K562 (cell line): ENCODE measurements around the gene CDK11B. TPM values are rescaled to one million over a fixed set of nuclear protein-coding genes. Genes with fewer than 3 reads are reported as not detected.

Source experiments
- ATAC-seq: fragments of 200-7000 bp; cut with Tn5 transposase; 3 replicates; pipeline ENCODE4 v1.9.1; 2020; ENCODE audit warnings: moderate library complexity
- BruUV-seq: library from RNA; stranded (reverse); fragments of 400-500 nt; replicated peaks from 2 replicates; lab custom pipeline; 2021; lab: Mats Ljungman, UMichigan
- CTCF ChIA-PET: fragments of 300-600 bp; formaldehyde crosslinking; extraction: SDS; loops from one replicate; lab custom pipeline; 2021; ENCODE audit warnings: low intra/inter-chr PET ratio; lab: Yijun Ruan, JAX
- POLR2A ChIA-PET: fragments of 300-600, 350-650 bp; sonication (Branson Sonifier 250); formaldehyde crosslinking; extraction: SDS; loops from one replicate; lab custom pipeline; 2021; ENCODE audit warnings: antibody characterized with exemption, inconsistent platforms; lab: Yijun Ruan, JAX
- DNase-seq, 4 experiments: peaks; one replicate each; pipeline versions ENCODE4 v3.0.0 to v3.0.0-alpha.2; 2011 to 2018; ENCODE audit warnings: low spot score in 3 of 4, mixed read lengths in 3 of 4; ENCODE audit errors: extremely low read depth in 1 of 4
- FAIRE-seq: peaks from 2 replicates; lab custom pipeline; 2011; peaks lifted over from hg19 to GRCh38; lab: Jason Lieb, UNC
- H2AFZ ChIP-seq: 2 replicates; pipeline ENCODE4 v1.6.0; 2011; ENCODE audit warnings: low read depth, low read length, control low read depth, inconsistent platforms
- H3K27ac ChIP-seq: fragments of 200-600 bp; 3 replicates; pipeline ENCODE4 v1.8.0; 2011; ENCODE audit warnings: low read depth, mild to moderate bottlenecking, control low read depth, inconsistent platforms, low read length, moderate library complexity, mixed read lengths; ENCODE audit errors: extremely low read depth
- H3K27me3 ChIP-seq, 2 experiments: fragments of 300-600 bp in 1 of 2; 2 replicates in 1 of 2; 3 replicates in 1 of 2; pipeline versions ENCODE4 v1.6.0 to v1.8.0; 2011; ENCODE audit warnings: inconsistent platforms in 2 of 2, low read length in 2 of 2, mild to moderate bottlenecking in 1 of 2, mixed read lengths in 1 of 2, moderate library complexity in 1 of 2; ENCODE audit not compliant: control insufficient read depth in 2 of 2, insufficient read depth in 2 of 2
- H3K36me3 ChIP-seq: fragments of 300-600 bp; 3 replicates; pipeline ENCODE4 v1.8.0; 2011; ENCODE audit warnings: mild to moderate bottlenecking, low read length, inconsistent platforms; ENCODE audit not compliant: control insufficient read depth, insufficient read depth
- H3K4me1 ChIP-seq, 2 experiments: fragments of 200-600 bp in 1 of 2; replicated peaks in 1 of 2; 2 replicates in 1 of 2; 3 replicates in 1 of 2; pipeline versions ENCODE4 v1.5.1 to v1.8.0; 2011; ENCODE audit warnings: inconsistent platforms in 2 of 2, low read length in 2 of 2, mild to moderate bottlenecking in 1 of 2, mixed read lengths in 1 of 2, moderate library complexity in 1 of 2; ENCODE audit not compliant: control insufficient read depth in 2 of 2, insufficient read depth in 2 of 2
- H3K4me2 ChIP-seq: 2 replicates; pipeline ENCODE4 v1.6.1; 2011; ENCODE audit warnings: low read length, control low read depth, inconsistent platforms, mixed read lengths; ENCODE audit not compliant: insufficient read depth
- H3K4me3 ChIP-seq: fragments of 200-600 bp; sonication (generic), shearing (Covaris generic); 2 replicates; pipeline ENCODE4 v1.5.1; 2016; ENCODE audit warnings: control low read depth, inconsistent platforms
- H3K79me2 ChIP-seq: fragments of 200-600 bp; 3 replicates; pipeline ENCODE4 v1.8.0; 2011; ENCODE audit warnings: low read length, inconsistent platforms; ENCODE audit not compliant: control insufficient read depth, insufficient read depth
- H3K9ac ChIP-seq, 2 experiments: 2 replicates each; pipeline versions ENCODE4 v1.6.0 to v1.6.1; 2011; ENCODE audit warnings: low read depth in 2 of 2, low read length in 2 of 2, control low read depth in 1 of 2, inconsistent platforms in 1 of 2, mild to moderate bottlenecking in 1 of 2, mixed read lengths in 1 of 2; ENCODE audit not compliant: insufficient read depth in 1 of 2
- H3K9me1 ChIP-seq: one replicate; pipeline ENCODE4 v1.6.0; 2011; ENCODE audit warnings: inconsistent platforms, mild to moderate bottlenecking, low read length, moderate library complexity; ENCODE audit not compliant: control insufficient read depth, insufficient read depth
- H3K9me3 ChIP-seq: replicated peaks from 2 replicates; pipeline ENCODE4 v1.5.1; 2011; ENCODE audit warnings: low read depth, low read length, inconsistent platforms; ENCODE audit not compliant: control insufficient read depth, insufficient read depth
- H4K20me1 ChIP-seq: replicated peaks from 2 replicates; pipeline ENCODE4 v1.6.1; 2011; ENCODE audit warnings: low read length, inconsistent platforms, mixed read lengths; ENCODE audit not compliant: control insufficient read depth, insufficient read depth
- ARHGAP35 ChIP-seq: fragments of 450-650 bp; IDR thresholded peaks from 2 replicates; pipeline ENCODE4 v1.6.1; 2018; ENCODE audit not compliant: partially characterized antibody
- ARID2 ChIP-seq: fragments of 450-650 bp; IDR thresholded peaks from 2 replicates; pipeline ENCODE4 v1.6.1; 2017; ENCODE audit warnings: antibody characterized with exemption, mild to moderate bottlenecking
- ESRRA ChIP-seq: fragments of 450-650 bp; IDR thresholded peaks from 2 replicates; pipeline ENCODE4 v1.6.1; 2014; ENCODE audit warnings: low read depth, mild to moderate bottlenecking, moderate library complexity, borderline replicate concordance
- FIP1L1 ChIP-seq: fragments of 200-400 bp; formaldehyde crosslinking; IDR thresholded peaks from 2 replicates; pipeline ENCODE4 v1.6.1; 2018; ENCODE audit warnings: mild to moderate bottlenecking, low read depth, low read length; ENCODE audit not compliant: poor library complexity, severe bottlenecking
- GTF2A2 ChIP-seq: IDR thresholded peaks from 2 replicates; pipeline ENCODE4 v1.6.1; 2016; ENCODE audit warnings: mild to moderate bottlenecking, missing genetic modification characterization, missing compliant biosample characterization
- MXI1 ChIP-seq: IDR thresholded peaks from 2 replicates; pipeline ENCODE4 v1.6.1; 2011; ENCODE audit warnings: low read depth, mild to moderate bottlenecking, improper control_type of control experiment, low read length
- RAD21 ChIP-seq, 2 experiments: fragments of 250-450 bp in 1 of 2; fragments of 450-650 bp in 1 of 2; sonication (Bioruptor Pico) in 1 of 2; formaldehyde crosslinking in 1 of 2; IDR thresholded peaks in 1 of 2; conservative IDR thresholded peaks in 1 of 2; 2 replicates each; pipeline versions ENCODE4 v1.4.0 to v1.8.0; 2020 to 2022; ENCODE audit warnings: mild to moderate bottlenecking in 2 of 2, moderate library complexity in 1 of 2
- RBFOX2 ChIP-seq: fragments of 200-400 bp; formaldehyde crosslinking; IDR thresholded peaks from 2 replicates; pipeline ENCODE4 v1.6.1; 2017; ENCODE audit warnings: low read depth, mild to moderate bottlenecking, low read length, moderate library complexity
- REST ChIP-seq, 2 experiments: fragments of 450-650 bp; formaldehyde crosslinking in 1 of 2; IDR thresholded peaks; 2 replicates each; pipeline versions ENCODE4 v1.4.0 to v1.6.1; 2014 to 2020; ENCODE audit warnings: mild to moderate bottlenecking in 2 of 2, borderline replicate concordance in 1 of 2, low read depth in 1 of 2
- SMC3 ChIP-seq: conservative IDR thresholded peaks from 2 replicates; pipeline ENCODE4 v1.6.1; 2011; ENCODE audit warnings: low read depth, low read length, improper control_type of control experiment; ENCODE audit not compliant: insufficient read depth
- ZNF644 ChIP-seq: fragments of 200-800 bp; sonication (Bioruptor generic); IDR thresholded peaks from 2 replicates; pipeline ENCODE4 v1.6.1; 2016; ENCODE audit warnings: low read depth, missing genetic modification characterization, missing compliant biosample characterization
- WGBS: fragments of 100-300 bp; shearing (Covaris generic); methylation state at CpG from one replicate; pipeline ENCODE4 v1.1.6; 2016; ENCODE audit warnings: low coverage, mixed read lengths; ENCODE audit not compliant: insufficient coverage; ENCODE audit errors: missing lambda C conversion rate; 5-methylcytosine and 5-hydroxymethylcytosine counted together
- in situ Hi-C: fragments of 300-500 bp; cut with MboI; formaldehyde crosslinking; loops from 4 replicates; pipeline ENCODE4 v1.15.0; 2018; ENCODE audit warnings: inconsistent platforms, mixed read lengths
- intact Hi-C: fragments of 100-400 bp; cut with micrococcal nuclease; formaldehyde crosslinking; loops from 2 replicates; pipeline ENCODE4 v1.14.2; 2022
- polyA plus RNA-seq, 8 experiments: library from polyadenylated mRNA; depleted of rRNA in 4 of 8; stranded (reverse) in 5 of 8; unstranded in 3 of 8; fragments of >200 nt; fragmentation: Nextera tagmentation in 2 of 8; fragmentation: Illumina TruSeq in 1 of 8; extraction: Ambion mirVana in 2 of 8; extraction: Trizol in 1 of 8; gene quantifications; 2 replicates each; pipeline versions ENCODE4 v1.2.1 to v1.2.3, GENCODE V29; 2011 to 2014; ENCODE audit warnings: inconsistent platforms in 1 of 8, missing spikeins in 1 of 8
- total RNA-seq, 7 experiments: library from RNA; depleted of rRNA in 6 of 7; stranded (reverse); fragments of >200 nt in 6 of 7; fragmentation: Illumina TruSeq in 2 of 7; extraction: Trizol in 2 of 7; gene quantifications; 2 replicates each; pipeline versions ENCODE4 v1.2.1 to v1.2.3, GENCODE V29; 2011 to 2021; ENCODE audit warnings: low replicate concordance in 1 of 7
- TF ChIP-seq, protein P1 (sequence below): sonication (generic); formaldehyde crosslinking; IDR thresholded peaks from 2 replicates; pipeline ENCODE4 v1.8.0; 2023; ENCODE audit warnings: mild to moderate bottlenecking, missing genetic modification reagents

The CDK11B gene
- total and polyA plus RNA-seq, 9 of the 15 experiments (the other 6 are each of a cell fraction or from before 2014, with no cell fraction given) = 2.8 to 52.2 (median 19.5) TPM

DNA sequence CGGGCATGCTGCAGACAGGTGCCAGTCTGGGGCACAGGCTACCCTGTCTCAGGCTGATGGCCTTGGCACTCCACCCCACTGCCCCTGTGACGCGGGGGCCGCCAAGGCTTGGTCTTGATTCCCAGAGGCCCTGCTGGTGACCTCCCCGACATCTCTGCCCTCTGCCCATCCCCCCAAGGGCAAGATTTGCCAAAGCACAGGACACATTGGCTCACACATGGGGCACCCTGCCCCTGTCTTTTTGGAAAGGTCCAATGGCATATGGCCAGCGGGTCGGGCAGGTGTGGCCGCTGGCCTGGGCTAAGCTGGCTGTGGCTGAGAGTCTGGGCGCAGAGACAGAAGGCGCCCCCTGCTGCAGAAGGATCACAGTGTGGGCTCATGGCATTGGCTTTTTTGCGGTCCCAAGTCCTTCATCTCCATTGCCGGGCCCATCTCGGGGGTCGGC is 38.9 kb downstream of the CDK11B start:
- Histone ChIP-seq H3K4me2 (no peak overlapping the region), H3K9ac (peak overlapping the region in 1 of 2 experiments; percentile 78; a peak in 1 of 4 replicates), H3K4me1 (peaks cover 9 to 91% of the 10 kb centered on the region in 2 experiments; a peak in 3 of 5 replicates), H2AFZ (no peak overlapping the region), H3K4me3 (no peak overlapping the region), H3K27ac (no peak overlapping the region), H3K79me2 (peaks cover 14% of the 10 kb centered on the region), H3K27me3 (no peaks in the 10 kb centered on the region), H3K9me3 (no peaks in the 10 kb centered on the region), H3K9me1 (no peaks in the 10 kb centered on the region), H3K36me3 (peaks cover 9% of the 10 kb centered on the region; the same call in 2 of the 3 replicates), H4K20me1 (peaks cover 18% of the 10 kb centered on the region; the same call in 1 of the 2 replicates)
- in situ Hi-C loops (no loop called here), intact Hi-C loops (no loop called here)
- ChIA-PET POLR2A (interaction anchor here (0.6 kb wide), 1 partner anchor 244 kb away, joined by 3 read pairs; no protein-coding TSS in a partner anchor), CTCF (interaction anchor here (1.7 kb wide), 1 partner anchor 46 kb away, joined by 5 read pairs; no protein-coding TSS in a partner anchor)
- BruUV-seq = no TSS peak
- FAIRE-seq (peak; percentile 58), DNase-seq (peak; percentile 50 to 71 (median 62)), ATAC-seq (peak; percentile 46)
- 43% methylated on average over 14 of the region's 14 CpGs for WGBS
- TF ChIP-seq SMC3 (peak; percentile 43; the same call in 1 of the 2 replicates), ARHGAP35 (no peak), ZNF644 (tag) (no peak), MXI1 (no peak), FIP1L1 (peak; percentile 21), GTF2A2 (no peak), RAD21 (CRISPR knock-in tag; conservative IDR thresholded peaks at IDR 0.05 in 1 of 2, IDR thresholded peaks at IDR 0.05 in 1 of 2) (peak in 1 of 2 experiments; percentile 69; a peak in 2 of 4 replicates), REST (IDR thresholded peaks at IDR 0.05; ENCODE audit: borderline replicate concordance) (peak; percentile 53; the same call in 1 of the 2 replicates), REST (CRISPR knock-in tag; IDR thresholded peaks at IDR 0.05; ENCODE audit: low read depth) (no peak), ARID2 (peak; percentile 11; the same call in 1 of the 2 replicates), ESRRA (peak; percentile 31; the same call in 1 of the 2 replicates), RBFOX2 (peak; percentile 17; the same call in 1 of the 2 replicates)
- TF ChIP-seq, protein P1, sequence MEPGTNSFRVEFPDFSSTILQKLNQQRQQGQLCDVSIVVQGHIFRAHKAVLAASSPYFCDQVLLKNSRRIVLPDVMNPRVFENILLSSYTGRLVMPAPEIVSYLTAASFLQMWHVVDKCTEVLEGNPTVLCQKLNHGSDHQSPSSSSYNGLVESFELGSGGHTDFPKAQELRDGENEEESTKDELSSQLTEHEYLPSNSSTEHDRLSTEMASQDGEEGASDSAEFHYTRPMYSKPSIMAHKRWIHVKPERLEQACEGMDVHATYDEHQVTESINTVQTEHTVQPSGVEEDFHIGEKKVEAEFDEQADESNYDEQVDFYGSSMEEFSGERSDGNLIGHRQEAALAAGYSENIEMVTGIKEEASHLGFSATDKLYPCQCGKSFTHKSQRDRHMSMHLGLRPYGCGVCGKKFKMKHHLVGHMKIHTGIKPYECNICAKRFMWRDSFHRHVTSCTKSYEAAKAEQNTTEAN (CRISPR knock-in tag) = no peak
